Neutrophil (primary cell): ENCODE measurements around the gene NDUFAF2.

Experiments used
- H3K27ac ChIP-seq: fragments of 200-600 bp; sonication (generic); 2 replicates; pipeline ENCODE4 v1.5.1; 2016; ENCODE audit warnings: mild to moderate bottlenecking, moderate library complexity
- H3K27me3 ChIP-seq: fragments of 200-600 bp; sonication (generic); 2 replicates; pipeline ENCODE4 v1.6.0; 2016; ENCODE audit warnings: mild to moderate bottlenecking
- H3K36me3 ChIP-seq: fragments of 200-600 bp; sonication (generic); 2 replicates; pipeline ENCODE4 v1.5.1; 2017
- H3K4me1 ChIP-seq, 2 experiments: fragments of 200-600 bp in 1 of 2; sonication (generic) in 1 of 2; 1 replicate in 1 of 2; 2 replicates in 1 of 2; pipeline versions ENCODE4 v1.5.1 to v1.6.1; 2013 to 2016; ENCODE audit warnings: low read depth in 1 of 2, low read length in 1 of 2, mild to moderate bottlenecking in 1 of 2, moderate library complexity in 1 of 2; ENCODE audit not compliant: control insufficient read depth in 1 of 2, insufficient read depth in 1 of 2
- H3K4me3 ChIP-seq, 2 experiments: fragments of 200-600 bp in 1 of 2; sonication (generic) in 1 of 2; 1 replicate in 1 of 2; 2 replicates in 1 of 2; pipeline ENCODE4 v1.5.1; 2013 to 2016; ENCODE audit warnings: low read depth in 1 of 2, low read length in 1 of 2, mild to moderate bottlenecking in 1 of 2, moderate library complexity in 1 of 2
- H3K9me3 ChIP-seq: fragments of 200-600 bp; sonication (generic); 2 replicates; pipeline ENCODE4 v1.5.1; 2016
- CTCF ChIP-seq: fragments of 200-600 bp; sonication (generic); IDR thresholded peaks from 2 replicates; pipeline ENCODE4 v1.5.1; 2016; ENCODE audit warnings: antibody characterized with exemption

NDUFAF2 gene

GRCh38 chr5:61148515-61148914 is 203.5 kb downstream of the NDUFAF2 start:
- no peaks in the 10 kb centered on the region for H3K4me1 ChIP-seq
- H3K4me3 ChIP-seq: no peak overlapping the region
- H3K27ac ChIP-seq: no peak overlapping the region
- no peaks in the 10 kb centered on the region for H3K36me3 ChIP-seq
- no peaks in the 10 kb centered on the region for H3K9me3 ChIP-seq
- H3K27me3 ChIP-seq: no peaks in the 10 kb centered on the region
- no peak for TF ChIP-seq CTCF

DNA sequence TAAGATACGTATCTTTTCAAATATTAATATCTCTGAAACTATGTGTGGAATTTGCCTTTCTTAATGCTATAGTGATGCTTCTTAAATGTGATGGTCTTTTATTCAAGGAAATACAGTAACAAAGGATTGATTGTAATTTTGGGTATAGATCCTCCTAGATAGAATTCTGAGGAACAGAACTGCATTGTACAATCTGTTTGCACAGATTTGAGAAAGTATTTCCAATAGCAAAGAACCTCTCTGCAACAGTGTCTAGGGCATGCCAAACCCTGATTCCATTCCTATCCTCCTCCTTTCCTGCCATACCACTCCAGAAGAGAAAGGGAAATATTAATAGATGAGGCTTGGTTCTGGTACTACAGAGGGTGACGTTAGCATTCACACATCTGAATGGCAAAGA is 206.9 kb downstream of the NDUFAF2 start:
- no peak for TF ChIP-seq CTCF
- no peaks in the 10 kb centered on the region for H3K4me1 ChIP-seq
- H3K9me3 ChIP-seq: no peaks in the 10 kb centered on the region
- no peaks in the 10 kb centered on the region for H3K27me3 ChIP-seq
- no peak overlapping the region for H3K4me3 ChIP-seq
- no peaks in the 10 kb centered on the region for H3K36me3 ChIP-seq
- H3K27ac ChIP-seq: no peak overlapping the region

GRCh38 chr5:61159070-61159469 is 214.1 kb downstream of the NDUFAF2 start:
- H3K4me1 ChIP-seq: peaks cover 39 to 48% of the 10 kb centered on the region in 2 experiments
- no peak overlapping the region for H3K27ac ChIP-seq
- no peaks in the 10 kb centered on the region for H3K36me3 ChIP-seq
- H3K27me3 ChIP-seq: no peaks in the 10 kb centered on the region
- no peaks in the 10 kb centered on the region for H3K9me3 ChIP-seq
- TF ChIP-seq CTCF: no peak
- H3K4me3 ChIP-seq: no peak overlapping the region

DNA sequence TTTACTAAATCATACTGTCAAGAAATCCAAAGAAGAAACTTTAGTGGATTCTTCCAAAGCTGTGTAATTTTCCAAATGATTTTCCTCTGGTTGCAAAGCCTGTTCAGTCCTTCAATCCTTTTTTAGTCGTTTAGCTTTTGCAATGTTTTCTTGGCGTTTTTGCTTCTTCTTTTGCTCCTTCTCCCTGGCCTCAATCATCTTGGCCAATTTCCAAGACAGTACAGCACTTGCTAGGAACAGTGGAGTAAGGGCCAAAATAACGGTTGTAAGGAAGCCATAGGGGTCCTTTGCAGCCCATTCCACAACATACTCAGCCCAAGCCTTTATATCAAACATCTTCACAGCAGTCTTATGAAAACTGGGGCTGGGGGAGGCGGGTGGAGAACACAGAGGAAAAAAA is 214.8 kb downstream of the NDUFAF2 start:
- H3K4me3 ChIP-seq: no peak overlapping the region
- no peaks in the 10 kb centered on the region for H3K36me3 ChIP-seq

DNA sequence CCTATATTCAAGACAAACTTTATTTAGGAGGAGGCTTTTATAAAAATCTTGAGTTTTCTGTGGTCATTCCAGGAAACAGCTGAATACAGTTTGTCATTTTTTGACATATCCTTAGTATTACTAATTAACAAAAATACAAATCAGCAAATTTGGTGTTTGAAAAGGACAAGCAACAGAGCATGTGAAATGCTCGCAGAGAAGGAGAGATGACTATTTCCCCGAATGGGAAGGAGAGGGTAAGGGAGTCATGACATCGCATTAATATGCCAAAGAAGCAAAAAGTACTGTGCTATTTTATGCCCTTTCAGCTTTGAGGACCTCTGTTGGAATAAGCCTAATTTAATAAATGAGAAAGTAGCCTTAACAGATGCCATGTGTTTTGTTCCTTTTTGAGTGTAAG is 215.5 kb downstream of the NDUFAF2 start:
- H3K36me3 ChIP-seq: no peaks in the 10 kb centered on the region
- peaks cover 39 to 48% of the 10 kb centered on the region in 2 experiments for H3K4me1 ChIP-seq
- H3K4me3 ChIP-seq: no peak overlapping the region
- H3K27ac ChIP-seq: no peak overlapping the region
- no peaks in the 10 kb centered on the region for H3K9me3 ChIP-seq
- H3K27me3 ChIP-seq: no peaks in the 10 kb centered on the region
- no peak for TF ChIP-seq CTCF

More for the DNA sequence above, 214.8 kb downstream of the NDUFAF2 start:
- peaks cover 39 to 48% of the 10 kb centered on the region in 2 experiments for H3K4me1 ChIP-seq
- H3K27me3 ChIP-seq: no peaks in the 10 kb centered on the region
- no peaks in the 10 kb centered on the region for H3K9me3 ChIP-seq
- TF ChIP-seq CTCF: no peak
- H3K27ac ChIP-seq: peak overlapping the region; percentile 27
